Ovary (tissue), 3 donors: ENCODE measurements around the gene LGALS9B.
"Not testable (repeated sequence)": the region's sequence is repeated elsewhere in the genome, so short reads cannot be mapped to it uniquely, and the experiment has no call there.

Experiments used
- CTCF ChIP-seq, 3 donors: fragments of 450-650 bp in 2 of 3; fragments of 200-600 bp in 1 of 3; IDR thresholded peaks; one replicate each; pipeline versions ENCODE4 v1.5.1 to v1.8.0; 2016 to 2022; ENCODE audit warnings: antibody characterized with exemption in 3 of 3, mild to moderate bottlenecking in 1 of 3
- EP300 ChIP-seq: sonication (generic); formaldehyde crosslinking; IDR thresholded peaks from one replicate; pipeline ENCODE4 v1.6.1; 2017; ENCODE audit warnings: antibody characterized with exemption
- donor health status: DM: no; HTN: no; CAD: no.

- not testable (repeated sequence) for TF ChIP-seq CTCF (IDR thresholded peaks at IDR 0.05); EP300
Measured at GRCh38 chr17:20444173-20444572, 23.2 kb downstream of the LGALS9B start.
